Measurements from ENCODE around the gene AGBL1. TPM values are rescaled to one million over a fixed set of nuclear protein-coding genes. Genes with fewer than 3 reads are reported as not detected.

AGBL1 gene
- total and polyA plus RNA-seq, 2 experiments from 2014 or later, result 0.03 TPM; not detected in 1

- TF ChIP-seq ZNF462 (CRISPR knock-in tag; IDR thresholded peaks at IDR 0.05), result no peak
- no peak for TF ChIP-seq ZNF114 (CRISPR knock-in tag; IDR thresholded peaks at IDR 0.05)
- no peak for TF ChIP-seq REST (IDR thresholded peaks at IDR 0.05; ENCODE audit: unreplicated experiment)
- no peak for TF ChIP-seq CREB1 (CRISPR knock-in tag; IDR thresholded peaks at IDR 0.05; ENCODE audit: low read depth)
- no peak for TF ChIP-seq EZH2 (IDR thresholded peaks at IDR 0.05; ENCODE audit: low read depth, unreplicated experiment)
- no peak for TF ChIP-seq ZNF331 (CRISPR knock-in tag; IDR thresholded peaks at IDR 0.05; ENCODE audit: low read depth)
These were observed 3.1 kb downstream of the AGBL1 start (continued) for GRCh38 chr15:86082619-86083380.

Measured in GM23338 (cell line).